Lower leg skin (tissue), 4 donors: ENCODE measurements around the gene FARP1. TPM values are rescaled to one million over a fixed set of nuclear protein-coding genes. Genes with fewer than 3 reads are reported as not detected.

Experiments used
- DNase-seq, 2 donors: peaks; one replicate each; pipeline ENCODE4 v3.0.0-alpha.2; 2019; ENCODE audit warnings: low spot score in 2 of 2
- H3K4me3 ChIP-seq: fragments of 200-600 bp; sonication (generic); 2 replicates; pipeline ENCODE4 v1.5.1; 2017; ENCODE audit warnings: mild to moderate bottlenecking, low read depth; ENCODE audit not compliant: poor library complexity, severe bottlenecking
- CTCF ChIP-seq, 3 donors: fragments of 450-650 bp; IDR thresholded peaks; one replicate each; pipeline ENCODE4 v1.5.1; 2016; ENCODE audit warnings: antibody characterized with exemption in 3 of 3, mild to moderate bottlenecking in 3 of 3, moderate library complexity in 2 of 3
- POLR2A ChIP-seq, 2 donors: fragments of 450-650 bp; IDR thresholded peaks; one replicate each; pipeline ENCODE4 v1.6.1; 2016 to 2017; ENCODE audit warnings: antibody characterized with exemption in 2 of 2, mild to moderate bottlenecking in 1 of 2, moderate library complexity in 1 of 2
- WGBS, 2 donors: methylation state at CpG; one replicate each; pipeline ENCODE4 v1.1.5; 2018; 5-methylcytosine and 5-hydroxymethylcytosine counted together
- intact Hi-C: fragments of 100-400 bp; cut with DNase I; formaldehyde crosslinking; loops from one replicate; pipeline ENCODE4 v1.15.0; 2023; ENCODE audit warnings: low total_unique reads
- total RNA-seq, 4 donors: library from RNA; depleted of rRNA; stranded (reverse); fragments of >200 nt; gene quantifications; one replicate each; pipeline ENCODE4 v1.1.0, GENCODE V29; 2016

Gene FARP1
- total RNA-seq, 4 donors from 2014 or later = 4.9 to 26.2 (median 13.3) TPM

GRCh38 chr13:98240974-98241373 is 98.1 kb downstream of the FARP1 start:
- intact Hi-C loops = no loop called here
- no peak for DNase-seq
- TF ChIP-seq CTCF (IDR thresholded peaks at IDR 0.05) = no peak
- TF ChIP-seq POLR2A (IDR thresholded peaks at IDR 0.05) = no peak
- 94 to 96% methylated on average over 11 of the region's 11 CpGs for WGBS, 2 donors
- H3K4me3 ChIP-seq = no peak overlapping the region

DNA sequence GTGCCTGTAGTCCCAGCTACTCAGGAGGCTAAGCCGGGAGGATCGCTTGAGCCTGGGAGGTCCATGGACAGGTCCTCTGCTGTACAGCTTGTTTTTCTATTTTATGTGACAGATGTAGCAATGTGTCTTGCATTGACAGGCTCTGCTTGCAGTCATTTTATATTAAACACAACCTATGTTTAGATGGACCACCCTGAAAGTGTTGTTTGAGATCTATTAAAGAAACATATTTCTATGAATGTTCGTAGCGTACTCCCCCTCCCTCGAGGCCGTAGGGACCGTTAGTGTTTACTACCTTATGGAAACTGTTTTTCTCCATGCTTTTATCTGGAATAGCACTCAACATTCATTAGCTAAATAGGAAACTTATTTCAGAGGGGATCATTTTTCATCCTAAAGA is 99.1 kb downstream of the FARP1 start:
- intact Hi-C loops = no loop called here
- TF ChIP-seq POLR2A (IDR thresholded peaks at IDR 0.05) (no peak), CTCF (IDR thresholded peaks at IDR 0.05) (no peak)
- no peak overlapping the region for H3K4me3 ChIP-seq
- WGBS, 2 donors = 85 to 87% methylated on average over 7 of the region's 7 CpGs
- no peak for DNase-seq

GRCh38 chr13:98242403-98242802 is 99.5 kb downstream of the FARP1 start:
- intact Hi-C loops = no loop called here
- TF ChIP-seq POLR2A (IDR thresholded peaks at IDR 0.05) (no peak), CTCF (IDR thresholded peaks at IDR 0.05) (no peak)
- no peak overlapping the region for H3K4me3 ChIP-seq
- DNase-seq = no peak
- 87 to 91% methylated on average over 4 of the region's 4 CpGs for WGBS, 2 donors

- TF ChIP-seq CTCF (IDR thresholded peaks at IDR 0.05) (no peak), POLR2A (IDR thresholded peaks at IDR 0.05) (no peak)
- DNase-seq = no peak
- H3K4me3 ChIP-seq = no peak overlapping the region
- intact Hi-C loops = no loop called here
Observed at GRCh38 chr13:98243929-98244272, 101.0 kb downstream of the FARP1 start.

- intact Hi-C loops = no loop called here
- DNase-seq = no peak
Observed at GRCh38 chr13:98246538-98247172, 103.8 kb downstream of the FARP1 start.

More at GRCh38 chr13:98246538-98247172, 103.8 kb downstream of the FARP1 start:
- TF ChIP-seq POLR2A (IDR thresholded peaks at IDR 0.05) (no peak), CTCF (IDR thresholded peaks at IDR 0.05) (no peak)
- 78 to 79% methylated on average over 11 of the region's 11 CpGs for WGBS, 2 donors
- H3K4me3 ChIP-seq = no peak overlapping the region
